Spleen (tissue), 7 donors: ENCODE results near the gene ANKS4B.

Experiments
- POLR2A ChIP-seq, 3 donors: fragments of 450-650 bp; IDR thresholded peaks; one replicate each; pipeline ENCODE4 v1.5.1; 2017; ENCODE audit warnings: antibody characterized with exemption in 3 of 3, mild to moderate bottlenecking in 1 of 3
- TF ChIP-seq, protein P1 (sequence below), 11 experiments: fragments of 200-600 bp in 7 of 11; fragments of 450-650 bp in 4 of 11; sonication (generic) in 4 of 11; IDR thresholded peaks in 8 of 11; conservative IDR thresholded peaks in 3 of 11; 1 replicate in 7 of 11; 2 replicates in 4 of 11; pipeline versions ENCODE4 v1.4.0 to v1.8.0; 2016 to 2021; ENCODE audit warnings: antibody characterized with exemption in 11 of 11, inconsistent platforms in 4 of 11, mild to moderate bottlenecking in 1 of 11
- donor health status: DM: no; HTN: no; CAD: no; lungs with moderate emphysema.
- donor health status: DM: no; HTN: no; CAD: no.
- donor health status: DM: no; HTN: no; CAD: no.

DNA sequence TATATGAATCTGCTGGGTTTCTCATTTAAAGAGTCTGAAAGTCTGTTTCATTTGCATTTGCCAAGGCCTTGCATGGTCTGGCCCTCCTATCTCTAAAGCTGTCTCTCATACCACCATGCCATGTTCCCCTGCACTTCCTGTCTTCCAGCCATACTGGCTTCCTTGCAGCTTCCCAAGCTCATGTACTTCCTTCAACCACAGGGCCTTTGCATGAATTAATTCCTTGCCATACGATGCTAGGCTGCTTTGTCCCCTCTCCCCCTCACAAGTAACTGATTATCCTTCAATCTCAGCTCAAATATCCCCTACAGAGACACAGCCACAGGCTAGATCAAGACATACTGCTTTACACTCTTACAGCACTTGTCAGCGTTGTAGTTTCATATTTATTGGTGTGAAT, 38.8 kb downstream of the ANKS4B start:
- TF ChIP-seq, protein P1, sequence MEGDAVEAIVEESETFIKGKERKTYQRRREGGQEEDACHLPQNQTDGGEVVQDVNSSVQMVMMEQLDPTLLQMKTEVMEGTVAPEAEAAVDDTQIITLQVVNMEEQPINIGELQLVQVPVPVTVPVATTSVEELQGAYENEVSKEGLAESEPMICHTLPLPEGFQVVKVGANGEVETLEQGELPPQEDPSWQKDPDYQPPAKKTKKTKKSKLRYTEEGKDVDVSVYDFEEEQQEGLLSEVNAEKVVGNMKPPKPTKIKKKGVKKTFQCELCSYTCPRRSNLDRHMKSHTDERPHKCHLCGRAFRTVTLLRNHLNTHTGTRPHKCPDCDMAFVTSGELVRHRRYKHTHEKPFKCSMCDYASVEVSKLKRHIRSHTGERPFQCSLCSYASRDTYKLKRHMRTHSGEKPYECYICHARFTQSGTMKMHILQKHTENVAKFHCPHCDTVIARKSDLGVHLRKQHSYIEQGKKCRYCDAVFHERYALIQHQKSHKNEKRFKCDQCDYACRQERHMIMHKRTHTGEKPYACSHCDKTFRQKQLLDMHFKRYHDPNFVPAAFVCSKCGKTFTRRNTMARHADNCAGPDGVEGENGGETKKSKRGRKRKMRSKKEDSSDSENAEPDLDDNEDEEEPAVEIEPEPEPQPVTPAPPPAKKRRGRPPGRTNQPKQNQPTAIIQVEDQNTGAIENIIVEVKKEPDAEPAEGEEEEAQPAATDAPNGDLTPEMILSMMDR (IDR thresholded peaks at IDR 0.05 in 8 of 11, conservative IDR thresholded peaks at IDR 0.05 in 3 of 11) = no peak
- TF ChIP-seq POLR2A (IDR thresholded peaks at IDR 0.05) = no peak
